GM12875 (cell line): ENCODE data around the gene FLG2.
A peak's percentile ranks its signal among the peaks of the same experiment; 100 is the strongest.

Source experiments
- H3K4me3 ChIP-seq: one replicate; pipeline ENCODE4 v1.5.1; 2011; ENCODE audit warnings: low read depth, low read length, control low read depth
- TF ChIP-seq, protein P1 (sequence below): IDR thresholded peaks from 2 replicates; pipeline ENCODE4 v1.5.1; 2011; ENCODE audit warnings: low read depth, mild to moderate bottlenecking, control low read depth, inconsistent platforms, low read length, moderate library complexity, borderline replicate concordance; ENCODE audit not compliant: insufficient read depth

FLG2 gene

DNA sequence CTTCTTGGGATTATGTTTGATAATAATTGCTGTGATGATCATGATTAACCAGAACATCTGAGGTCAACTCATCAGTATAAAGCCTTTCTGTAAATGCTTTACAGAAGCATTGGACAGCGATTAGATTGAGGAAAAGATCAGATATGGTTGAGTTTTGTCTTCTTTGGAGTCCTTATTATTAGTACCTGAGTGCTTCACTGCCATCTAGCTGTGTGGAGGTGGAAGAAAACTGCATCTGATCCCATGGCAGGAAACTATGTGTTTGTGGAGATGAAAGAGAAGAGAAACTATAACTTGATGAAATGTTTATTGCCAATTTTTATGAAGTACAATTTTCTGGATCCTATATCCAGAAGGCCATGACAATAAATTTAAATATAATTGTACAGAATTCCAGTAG, 11.4 kb downstream of the FLG2 start:
- H3K4me3 ChIP-seq: no peak overlapping the region
- TF ChIP-seq, protein P1, sequence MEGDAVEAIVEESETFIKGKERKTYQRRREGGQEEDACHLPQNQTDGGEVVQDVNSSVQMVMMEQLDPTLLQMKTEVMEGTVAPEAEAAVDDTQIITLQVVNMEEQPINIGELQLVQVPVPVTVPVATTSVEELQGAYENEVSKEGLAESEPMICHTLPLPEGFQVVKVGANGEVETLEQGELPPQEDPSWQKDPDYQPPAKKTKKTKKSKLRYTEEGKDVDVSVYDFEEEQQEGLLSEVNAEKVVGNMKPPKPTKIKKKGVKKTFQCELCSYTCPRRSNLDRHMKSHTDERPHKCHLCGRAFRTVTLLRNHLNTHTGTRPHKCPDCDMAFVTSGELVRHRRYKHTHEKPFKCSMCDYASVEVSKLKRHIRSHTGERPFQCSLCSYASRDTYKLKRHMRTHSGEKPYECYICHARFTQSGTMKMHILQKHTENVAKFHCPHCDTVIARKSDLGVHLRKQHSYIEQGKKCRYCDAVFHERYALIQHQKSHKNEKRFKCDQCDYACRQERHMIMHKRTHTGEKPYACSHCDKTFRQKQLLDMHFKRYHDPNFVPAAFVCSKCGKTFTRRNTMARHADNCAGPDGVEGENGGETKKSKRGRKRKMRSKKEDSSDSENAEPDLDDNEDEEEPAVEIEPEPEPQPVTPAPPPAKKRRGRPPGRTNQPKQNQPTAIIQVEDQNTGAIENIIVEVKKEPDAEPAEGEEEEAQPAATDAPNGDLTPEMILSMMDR: no peak

DNA sequence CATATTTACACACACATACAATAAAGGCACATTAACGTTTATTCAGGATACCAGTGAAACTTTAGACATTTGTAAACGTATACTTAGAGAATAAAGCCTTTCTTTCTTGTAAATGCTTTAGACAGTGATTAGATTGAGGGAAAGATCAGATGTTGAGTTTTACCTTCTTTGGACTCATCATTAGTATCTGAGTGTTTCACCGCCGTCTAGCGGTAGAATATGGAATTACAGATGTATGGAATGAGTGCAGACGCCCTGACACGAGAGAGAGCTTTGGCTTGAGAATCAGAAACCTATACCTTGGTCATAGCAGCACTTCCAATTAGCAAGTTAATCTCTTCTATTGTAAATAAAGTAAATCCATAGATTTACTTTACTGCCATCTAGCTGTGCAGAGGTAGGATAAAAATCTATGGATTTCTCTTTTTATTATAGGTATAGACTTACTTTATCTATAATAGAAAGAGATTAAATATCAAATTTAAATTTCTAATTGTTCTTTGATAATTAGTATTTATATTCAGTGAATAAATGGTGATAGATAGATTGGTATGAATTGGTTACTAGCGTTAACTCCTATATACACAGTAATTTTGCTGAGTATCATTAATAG, 12.6 kb downstream of the FLG2 start:
- H3K4me3 ChIP-seq: no peak overlapping the region
- TF ChIP-seq, protein P1: peak; percentile 78

DNA sequence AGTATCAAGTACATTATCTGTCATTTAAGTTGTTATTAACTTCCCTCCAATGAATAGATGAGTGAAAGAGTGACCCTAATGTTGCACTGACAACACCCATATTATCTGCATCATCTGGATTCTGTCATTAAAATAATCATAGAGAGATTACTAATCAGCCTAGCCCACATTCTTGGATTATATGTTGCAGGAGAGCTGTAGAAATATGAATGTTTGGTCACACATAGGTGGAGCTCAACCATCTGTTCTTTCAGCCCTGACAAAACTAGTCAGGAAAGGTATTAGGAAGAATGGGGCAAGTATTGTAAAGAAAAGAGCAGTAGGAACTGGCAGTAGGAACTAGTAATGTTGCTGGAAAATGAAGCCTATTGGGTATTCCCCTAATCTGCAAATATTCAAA, 15.4 kb downstream of the FLG2 start:
- no peak overlapping the region for H3K4me3 ChIP-seq
- TF ChIP-seq, protein P1: no peak

DNA sequence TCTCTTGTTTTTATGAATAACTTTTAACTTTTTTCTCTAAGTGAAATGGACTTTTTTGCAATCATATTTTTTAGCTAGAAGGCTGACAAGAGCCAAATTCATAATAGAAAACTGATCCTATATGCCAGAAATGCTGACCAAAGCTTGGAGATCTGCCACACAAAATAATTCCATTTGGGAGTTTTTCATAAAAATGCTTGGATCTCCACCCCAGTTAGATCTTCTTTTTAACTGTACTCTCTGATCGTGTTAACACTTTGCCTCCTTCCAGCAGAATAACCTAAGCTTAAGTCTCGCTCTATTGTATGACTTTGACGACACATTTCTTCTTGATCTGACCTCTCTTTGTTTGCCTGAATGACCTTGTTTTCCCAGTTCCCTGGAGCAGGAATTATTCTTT, 16.8 kb downstream of the FLG2 start:
- no peak overlapping the region for H3K4me3 ChIP-seq
- TF ChIP-seq, protein P1: no peak

DNA sequence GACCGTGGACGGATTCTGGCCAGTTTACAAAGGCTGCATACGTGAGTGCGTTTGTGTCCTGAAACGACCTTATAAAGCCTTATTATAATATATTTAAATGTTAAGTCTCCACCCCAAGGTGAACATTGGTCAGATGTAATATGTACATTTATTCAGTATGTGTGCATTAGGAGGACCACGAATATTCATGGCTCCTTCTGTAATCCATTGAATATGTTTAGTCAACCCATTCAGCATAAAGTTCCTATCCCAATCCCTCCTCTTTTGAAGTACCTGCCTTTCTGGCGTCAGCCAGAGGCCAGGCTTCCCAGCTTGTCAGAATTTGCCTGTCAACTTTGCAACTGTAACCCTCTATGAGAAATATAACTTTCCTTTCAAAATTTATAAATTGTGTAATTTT, 24.4 kb downstream of the FLG2 start:
- H3K4me3 ChIP-seq: no peak overlapping the region
- TF ChIP-seq, protein P1: no peak

DNA sequence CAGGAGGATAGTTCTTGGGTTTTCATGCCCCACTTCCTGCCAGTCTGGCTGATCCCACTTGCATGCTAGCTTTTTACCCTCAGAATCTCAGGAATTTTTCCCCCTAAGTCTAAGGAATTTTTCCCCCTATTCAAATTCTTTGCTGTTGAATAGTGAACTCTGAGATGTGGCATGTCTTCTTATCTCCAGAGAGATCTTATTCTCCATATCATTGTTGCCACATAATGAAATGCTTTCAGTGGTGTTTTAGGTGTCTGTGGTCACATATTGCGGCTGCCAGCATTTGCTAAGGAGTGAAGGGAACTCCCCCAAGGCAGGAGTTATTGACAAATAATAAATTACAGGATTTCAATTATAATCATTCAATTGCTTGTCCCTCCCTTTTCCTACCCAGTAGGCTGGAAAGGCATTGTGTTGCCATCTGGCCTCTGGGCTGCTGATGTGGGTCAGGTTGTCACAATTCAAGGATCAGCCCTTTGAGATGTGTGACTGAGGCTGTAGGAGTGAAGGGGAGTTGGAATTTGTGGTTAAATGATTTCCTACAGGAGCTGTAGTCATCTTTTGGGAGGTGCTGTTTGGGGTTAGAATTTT, 30.9 kb downstream of the FLG2 start:
- H3K4me3 ChIP-seq: no peak overlapping the region
- TF ChIP-seq, protein P1: no peak

DNA sequence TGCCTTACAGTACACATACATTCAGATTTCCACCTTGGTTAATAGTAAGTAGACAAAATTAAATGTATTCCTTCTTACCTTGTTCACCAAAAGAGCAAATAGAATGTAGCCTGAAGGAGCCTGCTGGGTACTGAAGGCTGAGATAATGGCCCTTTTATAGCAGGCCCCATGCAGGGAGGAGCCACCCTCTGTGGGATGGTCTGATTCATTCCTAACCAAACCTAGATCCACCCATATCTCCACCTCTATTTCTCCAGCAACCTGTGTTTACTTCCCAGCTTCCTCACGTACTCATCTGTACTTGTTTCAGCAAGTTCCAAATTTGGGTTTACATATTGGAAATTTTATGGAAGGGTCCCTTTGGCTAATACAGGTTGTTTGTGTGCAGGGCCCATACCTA, 34.7 kb downstream of the FLG2 start, which contains the start of gene FLG:
TSS of gene FLG (minus strand) at position 129 of the 400 bp plus-strand sequence. CDS start 9,783 bp downstream, outside the sequence.
- TF ChIP-seq, protein P1: no peak
- no peak within 1 kb of the TSS for H3K4me3 ChIP-seq
